HG02973 (cell line): ENCODE data around the gene CFDP1.
"Not testable (repeated sequence)": the region's sequence is repeated elsewhere in the genome, so short reads cannot be mapped to it uniquely, and the experiment has no call there.

Source experiments
- ATAC-seq: cut with Tn5 transposase; IDR thresholded peaks from one replicate; pipeline ENCODE4 v1.9.1; 2021; ENCODE audit warnings: moderate library complexity; ENCODE audit not compliant: unreplicated experiment

Gene CFDP1

DNA sequence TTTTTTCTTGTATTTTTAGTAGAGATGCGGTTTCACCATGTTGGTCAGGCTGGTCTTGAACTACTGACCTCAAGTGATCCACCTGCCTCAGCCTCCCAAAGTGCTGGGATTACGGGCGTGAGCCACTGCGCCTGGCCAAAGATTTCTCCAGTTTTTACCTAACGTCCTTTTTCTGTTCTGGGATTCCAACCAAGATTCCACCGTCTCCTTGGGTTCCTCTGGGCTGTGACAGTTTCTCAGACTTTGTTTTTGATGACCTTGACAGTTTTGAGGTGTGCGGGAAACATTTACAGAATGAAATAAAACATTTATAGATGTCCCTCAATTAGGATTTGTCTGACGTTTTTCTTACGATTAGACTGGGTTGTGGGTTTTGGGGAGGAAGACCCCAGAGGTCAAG lies 163.9 kb downstream of the CFDP1 start:
- not testable (repeated sequence) for ATAC-seq

DNA sequence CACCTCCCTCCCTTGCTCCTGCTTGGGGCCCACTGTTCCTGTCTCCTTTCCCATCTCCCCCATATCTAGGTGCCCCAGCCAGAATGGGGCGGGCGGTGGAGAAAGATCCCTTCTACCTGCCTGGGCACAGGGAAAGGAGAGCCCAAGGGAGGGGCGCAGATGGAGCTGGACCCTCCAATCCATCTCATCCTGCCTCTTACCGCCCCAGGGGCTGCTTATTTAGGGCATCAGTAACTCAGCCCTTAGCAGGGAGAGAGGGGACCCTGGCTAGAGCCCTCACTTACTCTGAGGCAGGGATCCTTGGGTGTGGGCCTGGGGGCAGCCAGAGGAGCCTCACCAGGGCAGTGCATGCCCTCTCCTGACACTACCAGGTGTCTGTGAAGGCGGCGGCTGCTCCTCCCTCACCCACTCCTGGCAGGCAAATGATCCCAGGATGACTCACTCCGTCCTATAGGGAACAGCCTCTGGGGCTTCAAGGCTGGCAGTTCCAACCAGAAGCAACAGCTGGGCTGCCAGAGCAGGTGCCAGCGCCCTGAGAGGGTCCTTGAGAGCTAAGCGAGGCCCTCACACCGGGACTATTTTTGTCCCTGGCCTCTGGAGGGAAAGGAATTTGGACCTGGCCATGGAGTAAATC lies 165.6 kb downstream of the CFDP1 start:
- ATAC-seq: no peak

DNA sequence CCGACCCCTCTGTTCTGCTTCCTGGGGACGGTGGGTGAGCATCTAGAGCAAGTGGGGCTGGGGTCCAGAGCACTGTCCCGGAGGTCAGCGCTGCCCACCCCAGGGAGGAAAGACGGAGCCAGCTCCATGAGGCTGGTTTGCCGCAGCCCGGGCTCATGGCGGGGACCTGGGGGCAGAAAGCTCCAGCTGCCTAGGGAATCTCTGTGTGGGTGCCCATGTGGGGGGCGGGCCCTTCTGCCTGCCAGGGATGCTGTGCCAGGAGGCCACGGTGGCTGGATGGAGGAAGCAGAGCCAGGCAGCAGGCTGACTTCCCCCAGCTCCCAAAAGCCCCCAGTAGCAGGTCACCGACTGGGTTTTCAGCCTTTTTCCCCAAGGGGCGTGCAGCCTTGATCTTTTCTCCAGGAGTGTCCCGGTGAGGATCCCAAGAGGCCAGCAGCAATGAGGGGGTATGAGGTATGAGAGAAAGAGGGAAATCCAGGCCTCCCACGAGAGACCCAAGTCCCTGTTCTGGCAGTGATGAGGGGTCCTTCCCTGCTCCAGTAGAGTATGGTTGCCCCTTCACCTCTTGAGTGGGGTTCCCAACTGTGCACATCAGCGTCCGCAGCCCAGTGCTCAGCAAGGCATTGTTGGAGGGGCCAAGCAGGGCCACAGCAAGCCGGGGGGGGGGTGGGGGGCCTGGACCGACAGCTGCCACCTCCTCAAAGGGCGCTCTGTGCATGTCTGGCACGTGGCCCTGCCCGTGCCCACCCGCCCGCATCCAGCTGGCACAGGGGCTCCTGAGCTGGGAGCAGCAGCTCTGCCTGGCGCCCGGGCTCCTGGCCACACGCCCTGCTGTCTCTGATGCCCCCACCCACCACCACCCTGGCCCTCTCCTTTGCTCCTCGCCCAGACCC lies 166.3 kb downstream of the CFDP1 start:
- no peak for ATAC-seq

DNA sequence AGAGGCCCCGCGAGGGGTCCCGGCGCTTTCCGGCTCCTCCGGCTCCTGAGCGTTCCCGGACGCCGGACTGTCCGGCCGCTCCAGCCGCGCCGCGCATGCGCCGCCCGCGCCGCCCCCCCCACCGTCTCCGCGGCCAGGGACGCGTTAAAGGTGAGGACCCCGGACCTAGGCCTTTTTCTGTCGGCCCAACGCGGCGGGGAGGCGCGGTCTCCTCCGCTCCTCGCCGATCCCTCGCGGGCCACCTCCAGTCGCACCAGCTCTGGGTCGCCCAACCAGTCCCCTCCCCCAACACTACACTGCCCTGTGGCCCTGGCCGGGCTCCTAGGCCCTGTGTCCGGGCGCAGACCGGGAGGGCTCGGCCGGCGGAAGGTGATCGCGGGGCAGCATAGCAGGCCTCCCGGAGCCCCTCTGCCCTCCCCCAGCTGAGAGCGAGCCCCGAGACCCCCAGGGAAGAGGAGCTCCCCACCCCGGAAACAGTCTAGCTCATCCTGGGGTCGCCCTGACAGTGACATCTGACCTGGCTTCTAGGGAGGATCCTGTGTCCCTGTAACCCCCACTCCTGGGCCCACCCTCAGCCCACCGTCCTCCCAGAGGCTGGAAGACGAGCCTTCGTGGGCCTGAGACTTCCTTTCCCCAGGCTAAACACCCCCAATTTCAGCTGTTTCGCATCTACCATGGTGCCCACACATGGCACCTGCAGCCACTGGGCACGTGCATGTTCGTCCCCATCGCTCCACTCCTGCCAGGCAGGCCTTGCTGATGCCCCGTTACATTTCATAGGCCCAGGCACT lies 167.2 kb downstream of the CFDP1 start:
- peak; percentile 49 for ATAC-seq

DNA sequence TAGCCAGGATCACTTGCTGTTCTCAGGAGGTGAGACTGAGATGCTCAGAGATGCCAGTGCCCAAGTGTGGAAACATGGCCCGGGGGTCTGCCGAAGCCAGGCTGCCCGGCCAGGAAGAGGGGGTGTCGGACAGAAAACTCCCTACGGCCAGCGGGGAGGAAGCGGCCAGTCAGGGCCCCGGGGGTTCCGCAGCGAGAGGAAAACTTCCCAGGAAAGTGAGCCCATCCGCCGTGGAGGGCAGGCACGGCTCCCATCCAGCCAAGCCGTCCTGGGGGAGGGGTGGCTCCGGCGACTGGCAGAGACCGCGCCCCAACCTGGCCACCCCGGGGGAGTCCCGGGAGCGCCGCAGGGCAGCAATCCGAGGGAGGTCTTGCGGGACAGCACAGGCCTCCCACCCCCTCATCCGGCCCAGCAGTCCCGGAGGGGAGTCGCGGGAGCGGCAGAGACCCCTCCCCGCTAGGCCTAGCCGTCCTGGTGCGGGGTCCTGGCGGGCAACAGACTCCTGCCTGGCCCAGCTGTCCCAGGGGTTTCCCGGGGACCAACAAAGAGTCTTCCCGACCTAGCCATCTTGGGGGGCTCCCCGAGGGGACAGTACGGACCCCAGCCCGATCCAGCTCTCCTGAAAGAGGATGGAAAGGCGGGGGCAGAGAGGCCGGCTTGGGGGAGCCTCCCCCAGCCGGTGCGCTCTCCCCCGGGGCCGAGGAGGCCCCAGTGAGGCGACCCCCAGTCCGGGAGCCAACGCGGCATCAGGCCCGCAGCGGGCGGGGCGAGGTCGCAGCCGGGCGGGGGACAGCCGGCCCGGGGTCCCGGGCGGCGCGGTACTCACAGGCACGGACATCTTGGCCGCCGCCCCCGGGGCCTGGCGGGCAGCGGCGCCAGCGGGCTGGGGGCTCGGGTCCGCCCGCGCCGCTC lies 168.0 kb downstream of the CFDP1 start:
- ATAC-seq: peak; percentile 23

DNA sequence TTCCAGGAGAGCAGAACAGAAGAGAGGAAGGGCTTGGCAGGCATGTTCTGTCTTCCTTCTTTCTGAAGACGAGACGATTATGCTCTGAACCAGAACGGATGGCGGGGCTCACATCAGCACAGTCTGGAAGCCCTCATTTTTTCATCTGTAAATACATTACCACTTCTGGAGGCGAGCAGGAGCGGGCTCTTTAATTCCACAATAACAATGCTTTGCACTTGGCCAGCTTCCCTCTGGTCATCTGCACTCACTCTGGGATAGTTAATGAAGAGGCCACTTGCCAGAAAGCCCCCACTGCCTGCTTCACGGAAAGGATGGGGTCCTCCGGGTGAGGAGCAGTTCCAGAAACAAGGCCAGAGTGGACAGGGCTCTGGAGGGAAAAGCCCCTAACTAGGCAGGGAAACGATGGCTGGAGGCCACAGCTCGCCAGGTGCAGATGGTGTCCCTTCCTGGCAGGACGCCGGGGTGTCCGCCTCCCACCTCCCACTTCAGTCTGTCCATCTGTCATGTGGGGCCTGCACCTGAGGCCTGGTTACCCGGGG lies 168.8 kb downstream of the CFDP1 start:
- no peak for ATAC-seq

DNA sequence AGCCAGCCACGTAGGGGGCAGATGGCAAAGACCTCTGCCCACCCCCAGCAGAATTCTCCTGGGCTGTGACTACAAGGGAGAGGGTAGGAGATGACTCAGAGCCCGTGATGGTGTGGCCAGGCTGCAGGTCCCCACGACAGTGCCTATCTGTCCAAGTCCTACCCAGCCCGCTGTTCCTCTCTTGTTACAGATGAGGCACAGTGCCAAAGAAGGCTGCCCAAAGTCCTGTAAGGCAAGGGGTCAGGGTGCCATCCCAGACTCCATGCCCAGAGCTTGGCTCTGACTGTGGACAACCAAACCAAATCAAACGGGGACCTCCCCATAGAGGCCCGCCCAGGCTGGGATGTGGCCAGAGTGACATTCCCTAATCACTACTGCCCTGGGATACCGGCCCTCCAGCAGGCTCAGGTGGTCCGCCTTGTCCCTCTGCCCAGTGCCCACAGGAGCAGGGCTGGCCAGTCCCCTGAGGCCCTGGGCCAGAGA lies 169.3 kb downstream of the CFDP1 start:
- no peak for ATAC-seq

DNA sequence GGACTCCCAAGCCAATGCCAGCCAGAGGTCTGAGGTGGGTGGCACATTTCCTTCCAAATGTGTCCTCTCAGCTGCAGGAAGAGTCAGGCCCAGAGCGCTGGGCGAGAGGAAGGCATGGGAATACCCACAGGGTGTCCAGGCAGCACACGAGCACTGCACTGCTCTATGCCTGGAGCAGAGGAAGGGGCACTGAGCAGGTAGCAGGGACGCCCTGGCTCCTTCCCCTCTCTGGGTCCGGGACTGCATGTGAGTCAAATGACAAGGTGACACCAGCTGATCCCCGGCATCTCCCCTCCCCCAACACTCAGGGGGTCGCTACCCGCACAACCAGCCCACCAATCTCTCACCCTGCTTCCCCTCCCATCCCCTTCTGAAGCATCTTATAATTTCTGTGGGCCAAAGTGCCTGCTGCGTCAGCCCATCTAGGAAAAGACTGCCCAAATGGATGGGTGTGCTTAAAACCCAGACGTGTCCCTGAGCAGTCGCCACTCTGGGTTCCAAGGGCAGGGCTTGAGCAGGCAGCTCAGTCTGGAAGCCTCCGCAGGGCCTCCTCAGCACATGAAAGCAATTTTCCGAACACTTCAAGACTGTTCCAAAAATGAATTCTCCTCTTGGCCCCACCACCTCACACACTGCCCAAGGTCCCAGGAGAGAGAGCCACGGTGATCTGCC lies 169.9 kb downstream of the CFDP1 start:
- ATAC-seq: no peak

DNA sequence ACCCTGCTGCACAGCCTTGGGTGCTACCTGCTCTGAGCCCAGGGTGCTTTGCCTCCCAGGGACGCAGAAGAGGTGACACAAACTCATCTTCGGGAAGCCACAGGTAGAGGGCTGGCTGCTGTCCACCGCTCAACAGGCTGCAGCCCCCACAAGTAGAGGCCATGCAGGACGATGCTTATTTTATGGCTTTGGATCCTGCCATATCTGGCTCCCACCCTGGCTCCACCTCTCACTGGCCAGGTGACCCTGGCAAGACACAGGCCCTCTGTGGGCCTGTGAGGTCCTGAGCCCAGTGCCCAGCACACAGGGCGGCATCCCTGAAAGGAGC lies 170.5 kb downstream of the CFDP1 start:
- ATAC-seq: no peak

DNA sequence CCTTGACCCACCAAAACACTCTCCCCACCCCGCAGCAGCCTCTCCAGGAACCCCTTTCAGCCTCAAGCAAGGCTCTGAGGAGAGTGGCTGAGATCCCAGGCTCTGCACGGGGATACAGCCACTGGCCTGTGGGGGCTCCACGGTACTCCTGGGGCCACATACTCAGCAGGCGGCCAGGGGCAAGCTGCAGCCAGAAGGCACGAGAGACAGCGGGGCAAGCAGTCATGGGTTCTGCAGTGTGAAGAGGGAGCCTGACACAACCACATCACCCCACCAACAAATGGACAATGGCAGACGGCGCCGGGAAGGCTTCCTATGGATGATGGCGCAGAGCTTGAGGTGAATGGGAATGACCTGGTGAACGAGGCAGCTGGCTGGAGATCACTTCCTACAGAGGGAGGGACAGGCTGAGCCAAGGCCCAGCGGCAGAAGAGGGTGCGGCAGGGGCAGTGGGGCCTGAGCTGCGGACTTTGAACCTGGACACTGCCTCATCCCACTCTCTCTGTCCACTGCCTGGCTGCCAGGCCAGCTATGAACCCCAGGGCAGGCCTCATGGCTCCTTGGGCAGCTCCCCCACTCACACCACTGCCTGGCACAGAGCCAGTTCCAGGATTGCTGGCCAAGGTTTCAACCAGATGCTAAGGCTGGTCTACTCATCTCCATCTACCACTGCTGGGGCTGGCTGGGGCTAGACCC lies 171.1 kb downstream of the CFDP1 start:
- ATAC-seq: no peak

DNA sequence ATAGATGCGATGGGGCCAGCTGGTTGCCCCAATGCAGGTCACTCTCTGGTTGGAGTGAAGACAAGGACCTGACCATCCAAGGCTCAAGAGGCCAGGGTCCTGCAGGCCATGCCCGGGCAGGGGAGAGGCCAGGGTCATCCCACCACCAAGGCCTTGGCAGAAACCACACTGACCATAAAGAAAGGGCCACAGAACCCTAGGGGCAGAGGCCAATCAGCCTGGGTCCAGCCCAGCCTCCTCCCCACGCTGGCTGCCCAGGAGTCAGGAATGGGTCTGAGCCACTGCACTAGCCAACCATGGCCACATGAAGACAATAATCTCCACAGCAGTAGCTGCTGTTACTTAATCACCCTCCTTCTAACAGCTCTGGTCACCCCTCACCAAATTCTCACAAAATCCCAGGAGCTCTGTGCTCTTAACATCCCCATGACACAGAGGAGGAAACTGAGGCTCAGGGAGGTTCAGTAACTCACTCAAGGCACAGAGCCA lies 171.7 kb downstream of the CFDP1 start:
- no peak for ATAC-seq

DNA sequence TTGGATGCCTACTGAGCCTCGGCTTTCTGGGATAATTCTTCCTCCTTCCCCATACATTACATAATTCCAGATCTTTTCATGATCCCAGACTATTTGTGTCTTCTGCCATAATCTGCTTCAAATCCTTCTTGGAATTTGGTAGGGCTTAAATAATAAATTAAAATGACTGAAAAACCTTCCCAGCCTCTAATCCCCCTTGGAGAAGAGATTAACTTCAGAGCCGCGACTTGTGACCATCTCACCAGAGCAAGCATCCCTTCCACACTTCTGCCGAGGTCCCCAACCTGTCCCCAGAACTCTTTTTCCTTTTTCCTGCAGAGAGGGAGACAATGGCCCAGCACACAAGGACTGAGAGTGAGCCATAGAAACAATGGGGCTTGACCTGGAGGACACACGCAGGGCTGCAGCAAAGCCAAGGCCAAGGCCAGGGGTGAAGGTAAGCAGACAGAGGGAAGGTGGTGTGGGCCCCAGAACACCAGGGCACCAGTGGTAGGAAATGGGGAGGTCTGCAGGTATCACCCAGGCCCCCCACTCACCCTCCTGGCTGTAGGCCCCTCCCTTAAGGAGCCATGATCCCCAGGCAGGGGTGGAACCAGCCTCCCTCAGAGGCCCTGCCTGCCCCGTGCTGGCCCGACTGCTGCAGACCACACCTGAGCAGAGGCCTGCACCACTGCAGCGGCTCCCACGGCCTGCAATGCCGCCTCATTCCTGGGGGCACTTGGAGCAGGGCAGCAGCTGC lies 172.3 kb downstream of the CFDP1 start:
- no peak for ATAC-seq

DNA sequence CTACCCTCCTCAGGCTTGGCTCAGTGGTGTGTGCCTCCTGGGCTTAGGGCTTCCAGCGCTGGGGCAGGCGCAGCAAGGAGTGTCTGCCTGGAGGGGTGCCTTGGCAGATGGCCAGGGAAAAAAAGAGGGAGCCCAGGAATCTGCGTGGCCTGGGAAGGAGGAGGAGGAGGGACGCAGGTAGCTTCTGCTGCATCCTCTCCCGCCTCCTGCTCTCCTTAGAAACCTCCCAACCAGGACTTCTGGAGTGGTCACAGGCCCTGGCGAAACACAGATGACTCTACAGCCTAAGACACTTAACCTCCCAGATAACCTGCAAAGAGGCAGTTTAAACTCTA lies 174.5 kb downstream of the CFDP1 start:
- no peak for ATAC-seq

DNA sequence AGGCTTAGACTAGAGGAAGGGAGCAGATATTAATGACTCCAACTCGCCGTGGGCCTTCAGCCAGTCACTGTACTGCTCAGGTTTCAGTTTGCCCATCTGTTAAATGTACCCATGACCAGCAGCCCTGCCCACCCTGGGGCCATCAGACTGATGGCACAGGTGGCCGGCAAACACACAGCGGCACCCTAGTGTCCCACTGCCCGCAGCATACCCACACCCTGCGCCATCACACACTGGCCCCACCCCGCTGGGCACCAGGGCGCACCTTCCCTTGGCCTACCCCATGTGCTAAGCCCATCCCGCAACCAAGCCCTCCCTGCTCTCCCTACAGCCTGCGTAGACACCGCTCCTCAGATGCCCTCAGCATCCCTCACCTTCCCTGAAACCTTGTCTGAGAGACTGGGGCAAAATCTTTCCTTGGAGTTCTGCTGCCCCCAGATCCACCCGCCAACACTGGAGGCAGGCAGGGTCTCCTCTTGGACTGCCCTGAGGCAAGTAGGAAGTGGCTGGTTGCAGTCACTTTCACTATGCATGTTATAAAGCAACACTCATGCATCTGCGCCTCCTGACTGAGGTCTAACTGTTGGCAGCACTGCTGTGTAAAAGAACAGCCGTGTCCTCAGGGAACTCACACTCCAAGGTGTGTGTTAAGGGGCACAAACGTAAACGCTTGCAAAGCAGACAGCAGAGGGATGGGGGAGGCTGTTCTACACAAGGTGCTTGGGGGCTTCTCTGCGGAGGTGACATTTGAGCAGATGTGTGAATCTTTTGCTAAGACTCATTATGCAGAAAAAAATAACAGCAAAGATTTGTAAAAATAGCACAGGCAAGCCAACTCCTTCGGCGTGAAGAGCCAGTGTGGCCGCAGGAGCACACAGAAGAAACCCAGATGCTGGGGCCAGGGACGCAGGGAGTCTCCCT lies 175.2 kb downstream of the CFDP1 start:
- no peak for ATAC-seq

DNA sequence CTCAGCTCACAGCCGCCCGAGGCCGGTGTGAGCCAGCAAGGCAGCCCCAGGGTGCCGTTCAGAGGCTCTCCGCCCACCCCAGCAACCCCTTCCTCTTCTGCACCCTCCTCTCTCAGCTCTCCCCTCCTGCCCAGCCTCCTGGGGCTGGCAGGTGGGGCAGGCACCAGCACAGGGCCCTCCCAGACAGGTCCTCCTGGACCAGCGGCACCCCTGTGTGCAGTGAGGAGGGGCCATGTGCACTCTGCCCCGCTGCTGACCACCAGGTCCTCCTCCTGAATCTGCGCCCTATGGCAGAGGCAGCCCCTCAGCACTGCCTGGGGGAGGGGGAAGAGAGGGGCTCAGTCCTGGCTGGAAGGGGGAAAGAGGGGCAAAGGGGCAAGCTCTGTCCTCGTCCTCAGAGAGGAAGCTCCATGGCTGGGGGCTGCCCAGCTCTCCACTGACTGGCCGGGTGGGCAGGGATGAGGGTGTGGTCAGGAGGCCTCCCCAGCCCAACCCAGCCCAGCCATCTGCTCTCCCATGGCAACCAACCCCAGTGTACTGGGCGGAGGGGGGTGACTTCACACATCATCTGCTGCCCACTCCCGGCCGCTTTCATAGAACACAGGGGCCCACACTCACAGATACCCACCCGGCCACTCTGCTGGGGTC lies 176.5 kb downstream of the CFDP1 start:
- ATAC-seq: no peak

DNA sequence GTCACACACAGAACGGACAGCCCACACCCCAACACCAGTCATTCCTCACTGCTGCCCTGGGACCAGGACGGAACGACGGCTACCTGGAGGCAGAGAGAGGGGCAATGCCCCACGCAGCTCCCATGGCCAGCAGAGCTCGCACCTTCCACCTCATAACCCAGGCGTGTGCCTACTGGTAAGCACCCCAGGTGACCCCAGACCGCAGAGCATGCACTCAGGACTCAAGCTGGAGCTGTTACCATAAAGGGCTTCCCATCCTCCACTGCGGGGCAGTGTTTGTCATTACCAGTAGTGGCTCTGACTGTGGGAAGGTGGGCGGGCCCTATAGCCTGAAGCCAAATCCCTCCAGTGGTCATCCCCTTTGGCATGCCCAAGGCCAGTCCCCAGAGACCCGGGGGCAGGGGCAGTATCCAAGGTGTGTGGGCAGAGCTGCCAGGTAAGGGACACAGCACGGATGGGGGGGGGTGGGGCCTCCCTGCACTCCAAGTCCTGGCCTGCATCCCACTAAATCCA lies 177.2 kb downstream of the CFDP1 start:
- ATAC-seq: no peak

DNA sequence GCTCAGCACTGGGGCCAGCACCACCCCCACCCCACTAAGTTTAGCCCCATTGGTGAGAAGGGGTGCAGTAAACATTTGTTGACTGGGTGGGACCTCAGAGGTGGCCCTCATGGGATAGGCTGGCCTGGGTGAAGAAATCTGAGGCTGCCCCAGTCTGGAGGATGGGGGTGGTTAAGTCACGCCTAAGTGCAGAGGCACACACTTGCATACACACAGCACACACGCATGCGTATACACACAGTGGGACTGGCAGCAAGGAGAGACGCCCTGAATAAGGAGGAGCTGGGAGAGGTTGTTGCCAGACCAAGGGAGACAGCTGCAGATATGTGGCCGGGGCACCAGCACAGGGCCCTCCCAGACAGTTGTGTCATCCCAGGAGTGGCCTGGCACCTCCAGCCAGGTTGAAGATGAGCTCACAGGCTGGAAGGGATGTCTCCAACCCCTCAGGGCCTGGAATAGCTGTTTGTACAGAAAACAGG lies 178.9 kb downstream of the CFDP1 start:
- ATAC-seq: no peak
